Kidney (tissue), 14 donors: Measurements from ENCODE around the gene SYK. TPM values are rescaled to one million over a fixed set of nuclear protein-coding genes. Genes with fewer than 3 reads are reported as not detected.

Experiments
- DNase-seq, 5 donors: peaks; one replicate each; pipeline ENCODE4 v3.0.0-alpha.2; 2013 to 2020
- FAIRE-seq: peaks from 2 replicates; lab custom pipeline; 2012; peaks lifted over from hg19 to GRCh38; lab: Jason Lieb, UNC
- H3K27ac ChIP-seq, 2 donors: one replicate each; pipeline ENCODE4 v1.7.0; 2013; ENCODE audit warnings: low read depth in 2 of 2, low read length in 2 of 2, inconsistent platforms in 1 of 2
- H3K27me3 ChIP-seq: one replicate; pipeline ENCODE4 v1.7.1; 2013; ENCODE audit warnings: low read length, inconsistent platforms; ENCODE audit not compliant: control insufficient read depth, insufficient read depth
- H3K36me3 ChIP-seq, 3 donors: one replicate each; pipeline versions ENCODE4 v1.7.0 to v1.7.1; 2013; ENCODE audit warnings: low read length in 3 of 3, control low read depth in 1 of 3, inconsistent platforms in 1 of 3; ENCODE audit not compliant: insufficient read depth in 3 of 3, control insufficient read depth in 2 of 3
- H3K4me1 ChIP-seq, 3 donors: one replicate each; pipeline versions ENCODE4 v1.7.0 to v1.7.1; 2013; ENCODE audit warnings: low read length in 3 of 3, inconsistent platforms in 1 of 3, low read depth in 1 of 3; ENCODE audit not compliant: control insufficient read depth in 2 of 3, insufficient read depth in 2 of 3
- H3K4me3 ChIP-seq, 3 donors: one replicate each; pipeline versions ENCODE4 v1.7.0 to v1.8.1; 2013; ENCODE audit warnings: low read length in 3 of 3, control low read depth in 1 of 3, inconsistent platforms in 1 of 3
- H3K9ac ChIP-seq, 3 donors: one replicate each; pipeline versions ENCODE4 v1.7.0 to v1.7.1; 2013; ENCODE audit warnings: low read length in 3 of 3, control low read depth in 1 of 3, inconsistent platforms in 1 of 3
- H3K9me3 ChIP-seq, 3 donors: one replicate each; pipeline versions ENCODE4 v1.7.0 to v1.7.1; 2013; ENCODE audit warnings: low read length in 3 of 3, control low read depth in 1 of 3, inconsistent platforms in 1 of 3; ENCODE audit not compliant: control insufficient read depth in 2 of 3, insufficient read depth in 1 of 3
- CTCF ChIP-seq: IDR thresholded peaks from 3 replicates; pipeline ENCODE4 v1.5.1; 2012; ENCODE audit warnings: mild to moderate bottlenecking, moderate library complexity, borderline replicate concordance; ENCODE audit not compliant: insufficient read depth; ENCODE audit errors: extremely low read depth
- intact Hi-C: fragments of 100-400 bp; cut with DNase I; formaldehyde crosslinking; loops from one replicate; pipeline ENCODE4 v1.11.1; 2022
- polyA plus RNA-seq: library from polyadenylated mRNA; stranded (reverse); fragments of 350-450 nt; fragmentation: Illumina TruSeq; extraction: RNeasy Lipid Tissue Mini Kit (QIAGEN cat#74804); gene quantifications from one replicate; pipeline ENCODE4 v1.2.3, GENCODE V29; 2014; ENCODE audit warnings: low read depth, low replicate concordance; ENCODE audit not compliant: insufficient read depth
- total RNA-seq: library from RNA; stranded (reverse); fragmentation: NEBNext Ultra II Directional; extraction: Animal tissue kit (Norgen Biotek cat#: 25700); gene quantifications from one replicate; pipeline ENCODE4 v1.2.1, GENCODE V29; 2021
- donor health status: control.
- donor health status: control.
- donor health status: control.
- donor health status: control.
- donor health status: control.
- donor health status: DM: yes; HTN: yes; CAD: no.
- donor health status: Normal renal cell carcinoma (clear cell type).

SYK gene
- total and polyA plus RNA-seq, 2 donors from 2014 or later = 13.3 to 52.2 TPM

- intact Hi-C loops = loop anchor here (5.0 to 10.0 kb wide), 2 partner anchors 521 to 819 kb away; no protein-coding TSS in a partner anchor
- FAIRE-seq = no peak
- no peak for DNase-seq
Observed at GRCh38 chr9:90916147-90916734, 114.6 kb downstream of the SYK start.

DNA sequence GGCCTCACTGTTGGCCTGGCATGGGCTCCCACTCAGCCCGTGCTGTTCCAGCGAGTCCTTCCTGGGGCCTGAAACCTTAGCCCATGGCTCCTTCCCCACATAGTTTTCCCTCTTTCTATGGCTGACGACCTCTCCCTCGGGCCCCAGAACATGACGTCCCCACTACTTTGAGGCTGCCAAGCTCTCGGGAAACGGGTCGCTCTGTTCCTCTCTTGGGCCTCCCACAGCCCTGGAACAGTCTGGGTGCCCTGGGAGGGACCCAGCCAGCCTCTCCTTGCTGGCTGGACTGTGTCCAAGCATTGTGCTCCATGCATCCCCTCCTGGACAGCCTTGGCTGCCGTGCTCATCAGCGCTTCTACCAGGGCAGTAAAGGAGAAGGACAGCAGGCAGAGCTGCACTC is 118.3 kb downstream of the SYK start:
- intact Hi-C loops = loop anchor here (5.0 to 10.0 kb wide), 2 partner anchors 517 to 815 kb away; no protein-coding TSS in a partner anchor
- H3K4me3 ChIP-seq = no peak overlapping the region
- FAIRE-seq = no peak
- H3K36me3 ChIP-seq = no peaks in the 10 kb centered on the region
- no peak for DNase-seq
- H3K9me3 ChIP-seq = no peaks in the 10 kb centered on the region
- no peaks in the 10 kb centered on the region for H3K27me3 ChIP-seq
- H3K27ac ChIP-seq = no peak overlapping the region
- no peak overlapping the region for H3K9ac ChIP-seq
- H3K4me1 ChIP-seq = peaks cover 0 to 2% (median 0%) of the 10 kb centered on the region in 3 donors
- TF ChIP-seq CTCF = no peak

More at GRCh38 chr9:90916147-90916734, 114.6 kb downstream of the SYK start:
- Histone ChIP-seq H3K9ac (no peak overlapping the region), H3K9me3 (no peaks in the 10 kb centered on the region), H3K27me3 (no peaks in the 10 kb centered on the region), H3K4me3 (no peak overlapping the region), H3K36me3 (no peaks in the 10 kb centered on the region), H3K4me1 (peaks cover 0 to 3% (median 0%) of the 10 kb centered on the region in 3 donors), H3K27ac (no peak overlapping the region)
- TF ChIP-seq CTCF = no peak

DNA sequence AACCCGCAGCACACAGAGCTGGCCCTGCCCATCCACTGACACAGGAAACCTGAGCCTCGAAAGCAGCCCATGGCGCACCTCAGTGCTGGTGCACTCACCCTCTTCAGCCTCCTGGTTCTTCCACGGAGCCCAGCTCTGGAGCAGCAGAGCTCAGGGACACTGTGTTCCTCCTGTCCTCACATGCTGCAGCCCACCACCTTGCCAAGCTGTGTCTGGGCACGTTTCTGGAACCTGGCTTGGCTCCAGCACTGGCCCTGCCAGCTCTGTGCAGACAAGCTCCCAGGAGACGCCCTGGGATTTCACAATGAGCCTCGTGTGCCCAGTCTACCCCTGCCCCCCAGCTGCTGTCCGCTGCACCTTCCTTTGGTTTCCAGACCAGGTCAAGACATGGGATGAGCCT is 119.5 kb downstream of the SYK start:
- FAIRE-seq = no peak
- no peak overlapping the region for H3K27ac ChIP-seq
- no peak overlapping the region for H3K9ac ChIP-seq
- DNase-seq = peak in 2 of 5 donors; percentile 10 to 94
- no peak overlapping the region for H3K4me3 ChIP-seq
- no peaks in the 10 kb centered on the region for H3K36me3 ChIP-seq
- H3K27me3 ChIP-seq = no peaks in the 10 kb centered on the region
- H3K4me1 ChIP-seq = peaks cover 0 to 2% (median 0%) of the 10 kb centered on the region in 3 donors
- no peaks in the 10 kb centered on the region for H3K9me3 ChIP-seq
- intact Hi-C loops = no loop called here
- no peak for TF ChIP-seq CTCF

DNA sequence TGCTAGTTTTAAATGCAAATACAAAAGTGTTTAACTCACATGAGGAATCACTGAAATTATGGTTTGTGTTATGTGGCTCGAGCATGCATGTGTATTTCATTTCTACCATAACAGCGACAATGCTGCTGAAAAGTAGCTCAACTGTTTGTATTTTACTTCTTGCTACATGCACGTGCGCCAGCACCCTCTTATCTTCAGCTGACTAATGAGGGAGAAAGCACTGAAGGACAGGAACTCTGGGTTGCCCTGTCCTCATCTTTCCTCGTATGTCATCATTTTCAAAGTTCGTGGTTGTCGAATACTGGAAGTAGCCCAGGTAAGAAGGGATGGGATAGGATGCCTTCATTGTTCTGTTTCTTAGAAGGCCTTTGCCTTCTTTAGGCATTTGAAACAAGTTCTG is 120.3 kb downstream of the SYK start:
- intact Hi-C loops = no loop called here

More for the DNA sequence above, 120.3 kb downstream of the SYK start:
- Histone ChIP-seq H3K27ac (no peak overlapping the region), H3K9ac (no peak overlapping the region), H3K4me1 (peaks cover 0 to 2% (median 0%) of the 10 kb centered on the region in 3 donors), H3K4me3 (no peak overlapping the region), H3K27me3 (no peaks in the 10 kb centered on the region), H3K9me3 (no peaks in the 10 kb centered on the region), H3K36me3 (no peaks in the 10 kb centered on the region)
- TF ChIP-seq CTCF = no peak
- no peak for FAIRE-seq
- no peak for DNase-seq
